ENCODE measurements around the gene FAM221A. TPM values are rescaled to one million over a fixed set of nuclear protein-coding genes. Genes with fewer than 3 reads are reported as not detected.

FAM221A gene
- total and polyA plus RNA-seq, 9 of the 15 experiments (the other 6 are each of a cell fraction or from before 2014, with no cell fraction given): not detected

DNA sequence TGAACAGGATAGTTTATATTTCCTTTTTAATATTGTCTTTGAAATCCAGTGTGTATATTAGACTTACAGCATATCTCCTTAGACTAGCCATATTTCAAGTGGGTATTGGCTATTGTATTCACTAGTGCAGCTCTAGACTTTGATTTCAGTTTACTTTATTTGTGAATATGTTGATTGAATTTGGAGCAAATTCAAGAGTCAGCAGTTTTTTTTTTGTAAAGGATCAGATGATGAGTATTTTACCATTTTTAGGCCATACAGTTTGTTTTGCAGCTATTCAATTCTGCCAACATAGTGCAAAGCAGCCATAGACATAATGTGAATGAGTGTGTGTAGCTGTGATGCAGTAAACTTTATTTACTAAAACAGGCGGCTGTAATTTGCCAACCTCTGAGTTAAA is 34.6 kb downstream of the FAM221A start:
- no peaks in the 10 kb centered on the region for H3K36me3 ChIP-seq (ENCODE audit: control insufficient read depth, insufficient read depth, low read length)
- no peak for FAIRE-seq
- H3K4me1 ChIP-seq (replicated peaks in 1 of 2; ENCODE audit: control insufficient read depth in 2 of 2, insufficient read depth in 2 of 2, low read length in 2 of 2): no peaks in the 10 kb centered on the region
- no peak for ATAC-seq
- DNase-seq (ENCODE audit: extremely low read depth in 1 of 4, low spot score in 3 of 4): no peak
- H3K79me2 ChIP-seq (ENCODE audit: control insufficient read depth, insufficient read depth, low read length): no peaks in the 10 kb centered on the region
- H3K27me3 ChIP-seq (ENCODE audit: control insufficient read depth in 2 of 2, insufficient read depth in 2 of 2, low read length in 2 of 2): peaks cover 0 to 6% of the 10 kb centered on the region in 2 experiments; a peak in 2 of 5 replicates
- no peaks in the 10 kb centered on the region for H4K20me1 ChIP-seq (replicated peaks; ENCODE audit: control insufficient read depth, insufficient read depth, low read length)
- intact Hi-C loops (cut with micrococcal nuclease): loop anchor here (5.0 to 10.0 kb wide), 2 partner anchors 62 to 290 kb away; no protein-coding TSS in a partner anchor
- H2AFZ ChIP-seq (ENCODE audit: low read depth, low read length): no peak overlapping the region
- BruUV-seq (replicated peaks): no TSS peak
- no peak overlapping the region for H3K9ac ChIP-seq (ENCODE audit: insufficient read depth in 1 of 2, low read depth in 2 of 2, low read length in 2 of 2)
- POLR2A ChIA-PET: interaction anchor here (0.6 kb wide), 1 partner anchor 10 kb away, joined by 3 read pairs; no protein-coding TSS in a partner anchor
- 7% methylated on average over 1 of the region's 1 CpG for WGBS (ENCODE audit: insufficient coverage, low coverage, missing lambda C conversion rate)
- H3K9me1 ChIP-seq (ENCODE audit: control insufficient read depth, insufficient read depth, low read length): no peaks in the 10 kb centered on the region
- no peaks in the 10 kb centered on the region for H3K9me3 ChIP-seq (replicated peaks; ENCODE audit: control insufficient read depth, insufficient read depth, low read depth, low read length)
- H3K4me3 ChIP-seq: no peak overlapping the region
- H3K4me2 ChIP-seq (ENCODE audit: insufficient read depth, low read length): no peak overlapping the region
- no peak overlapping the region for H3K27ac ChIP-seq (ENCODE audit: extremely low read depth, low read depth, low read length)
- CTCF ChIA-PET (ENCODE audit: low intra/inter-chr PET ratio): interaction anchor here (0.7 to 4.8 kb wide), 2 partner anchors 144 to 936 kb away, joined by 3 to 39 read pairs; no protein-coding TSS in a partner anchor
- in situ Hi-C loops (cut with MboI): loop anchor here (25.0 kb wide), 1 partner anchor 452 kb away; no protein-coding TSS in a partner anchor
- TF ChIP-seq CEBPB (tag; IDR thresholded peaks at IDR 0.05) (no peak), POLR2B (IDR thresholded peaks at IDR 0.05; ENCODE audit: low read depth, partially characterized antibody) (no peak), TSC22D4 (tag; IDR thresholded peaks at IDR 0.05) (no peak), ZNF212 (CRISPR knock-in tag; IDR thresholded peaks at IDR 0.05) (no peak), NEUROD1 (IDR thresholded peaks at IDR 0.05; ENCODE audit: borderline replicate concordance, low read depth, low read length, partially characterized antibody) (no peak), MAFF (IDR thresholded peaks at IDR 0.05; ENCODE audit: low read length) (peak; percentile 63), TAF15 (IDR thresholded peaks at IDR 0.05; ENCODE audit: low read depth, low read length) (no peak), NR1H2 (CRISPR knock-in tag; IDR thresholded peaks at IDR 0.05) (no peak), ZNF583 (CRISPR knock-in tag; IDR thresholded peaks at IDR 0.05) (no peak), NCOR1 (IDR thresholded peaks at IDR 0.05) (no peak), MTA3 (IDR thresholded peaks at IDR 0.05; ENCODE audit: borderline replicate concordance) (no peak), NUFIP1 (IDR thresholded peaks at IDR 0.05; ENCODE audit: partially characterized antibody) (no peak), ZNF316 (IDR thresholded peaks at IDR 0.05) (peak; percentile 91), ZNF695 (CRISPR knock-in tag; IDR thresholded peaks at IDR 0.05) (no peak), MAFK (IDR thresholded peaks at IDR 0.05; ENCODE audit: low read length) (peak; percentile 44; the same call in 1 of the 2 replicates), JUNB (CRISPR knock-in tag; conservative IDR thresholded peaks at IDR 0.05) (no peak), EP300 (IDR thresholded peaks at IDR 0.05; ENCODE audit: low read length) (no peak)
- TF ChIP-seq, protein P1, sequence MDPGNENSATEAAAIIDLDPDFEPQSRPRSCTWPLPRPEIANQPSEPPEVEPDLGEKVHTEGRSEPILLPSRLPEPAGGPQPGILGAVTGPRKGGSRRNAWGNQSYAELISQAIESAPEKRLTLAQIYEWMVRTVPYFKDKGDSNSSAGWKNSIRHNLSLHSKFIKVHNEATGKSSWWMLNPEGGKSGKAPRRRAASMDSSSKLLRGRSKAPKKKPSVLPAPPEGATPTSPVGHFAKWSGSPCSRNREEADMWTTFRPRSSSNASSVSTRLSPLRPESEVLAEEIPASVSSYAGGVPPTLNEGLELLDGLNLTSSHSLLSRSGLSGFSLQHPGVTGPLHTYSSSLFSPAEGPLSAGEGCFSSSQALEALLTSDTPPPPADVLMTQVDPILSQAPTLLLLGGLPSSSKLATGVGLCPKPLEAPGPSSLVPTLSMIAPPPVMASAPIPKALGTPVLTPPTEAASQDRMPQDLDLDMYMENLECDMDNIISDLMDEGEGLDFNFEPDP (CRISPR knock-in tag; IDR thresholded peaks at IDR 0.05): no peak
- TF ChIP-seq, protein P2, sequence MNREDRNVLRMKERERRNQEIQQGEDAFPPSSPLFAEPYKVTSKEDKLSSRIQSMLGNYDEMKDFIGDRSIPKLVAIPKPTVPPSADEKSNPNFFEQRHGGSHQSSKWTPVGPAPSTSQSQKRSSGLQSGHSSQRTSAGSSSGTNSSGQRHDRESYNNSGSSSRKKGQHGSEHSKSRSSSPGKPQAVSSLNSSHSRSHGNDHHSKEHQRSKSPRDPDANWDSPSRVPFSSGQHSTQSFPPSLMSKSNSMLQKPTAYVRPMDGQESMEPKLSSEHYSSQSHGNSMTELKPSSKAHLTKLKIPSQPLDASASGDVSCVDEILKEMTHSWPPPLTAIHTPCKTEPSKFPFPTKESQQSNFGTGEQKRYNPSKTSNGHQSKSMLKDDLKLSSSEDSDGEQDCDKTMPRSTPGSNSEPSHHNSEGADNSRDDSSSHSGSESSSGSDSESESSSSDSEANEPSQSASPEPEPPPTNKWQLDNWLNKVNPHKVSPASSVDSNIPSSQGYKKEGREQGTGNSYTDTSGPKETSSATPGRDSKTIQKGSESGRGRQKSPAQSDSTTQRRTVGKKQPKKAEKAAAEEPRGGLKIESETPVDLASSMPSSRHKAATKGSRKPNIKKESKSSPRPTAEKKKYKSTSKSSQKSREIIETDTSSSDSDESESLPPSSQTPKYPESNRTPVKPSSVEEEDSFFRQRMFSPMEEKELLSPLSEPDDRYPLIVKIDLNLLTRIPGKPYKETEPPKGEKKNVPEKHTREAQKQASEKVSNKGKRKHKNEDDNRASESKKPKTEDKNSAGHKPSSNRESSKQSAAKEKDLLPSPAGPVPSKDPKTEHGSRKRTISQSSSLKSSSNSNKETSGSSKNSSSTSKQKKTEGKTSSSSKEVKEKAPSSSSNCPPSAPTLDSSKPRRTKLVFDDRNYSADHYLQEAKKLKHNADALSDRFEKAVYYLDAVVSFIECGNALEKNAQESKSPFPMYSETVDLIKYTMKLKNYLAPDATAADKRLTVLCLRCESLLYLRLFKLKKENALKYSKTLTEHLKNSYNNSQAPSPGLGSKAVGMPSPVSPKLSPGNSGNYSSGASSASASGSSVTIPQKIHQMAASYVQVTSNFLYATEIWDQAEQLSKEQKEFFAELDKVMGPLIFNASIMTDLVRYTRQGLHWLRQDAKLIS (CRISPR knock-in tag; IDR thresholded peaks at IDR 0.05): no peak

Data from K562 (cell line).